ENCODE measurements around the gene KLHL12.
"Not testable (repeated sequence)": the region's sequence is repeated elsewhere in the genome, so short reads cannot be mapped to it uniquely, and the experiment has no call there.

Gene KLHL12

DNA sequence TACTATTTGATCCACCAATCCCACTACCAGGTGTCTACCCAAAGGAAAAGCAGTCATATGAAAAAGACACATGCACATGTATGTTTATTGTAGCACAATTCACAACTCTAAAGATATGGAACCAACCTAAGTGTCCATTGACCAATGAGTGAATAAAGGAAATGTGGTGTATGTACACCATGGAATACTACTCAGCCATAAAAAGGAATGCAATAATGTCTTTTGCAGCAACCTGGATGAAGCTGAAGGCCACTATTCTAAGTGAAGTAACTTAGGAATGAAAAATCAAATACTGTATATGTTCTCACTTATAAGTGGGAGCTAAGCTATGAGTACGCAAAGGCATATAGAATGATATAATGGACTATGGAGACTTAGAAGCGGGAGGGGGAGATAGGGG, 18.4 kb upstream of the KLHL12 start:
- H3K9me3 ChIP-seq (ENCODE audit: control insufficient read depth in 1 of 2, low read length in 2 of 2): no peaks in the 10 kb centered on the region
- no peaks in the 10 kb centered on the region for H3K27me3 ChIP-seq (ENCODE audit: low read depth, low read length)
- H3K36me3 ChIP-seq (ENCODE audit: control insufficient read depth in 1 of 2, insufficient read depth in 2 of 2, low read length in 2 of 2): peaks cover 65 to 75% of the 10 kb centered on the region in 2 donors
- H3K4me3 ChIP-seq (ENCODE audit: low read depth in 1 of 2, low read length in 2 of 2): no peak overlapping the region
- no peaks in the 10 kb centered on the region for H3K4me1 ChIP-seq (ENCODE audit: control insufficient read depth in 1 of 2, insufficient read depth in 2 of 2, low read length in 2 of 2)
- H3K27ac ChIP-seq (ENCODE audit: low read length): no peak overlapping the region

DNA sequence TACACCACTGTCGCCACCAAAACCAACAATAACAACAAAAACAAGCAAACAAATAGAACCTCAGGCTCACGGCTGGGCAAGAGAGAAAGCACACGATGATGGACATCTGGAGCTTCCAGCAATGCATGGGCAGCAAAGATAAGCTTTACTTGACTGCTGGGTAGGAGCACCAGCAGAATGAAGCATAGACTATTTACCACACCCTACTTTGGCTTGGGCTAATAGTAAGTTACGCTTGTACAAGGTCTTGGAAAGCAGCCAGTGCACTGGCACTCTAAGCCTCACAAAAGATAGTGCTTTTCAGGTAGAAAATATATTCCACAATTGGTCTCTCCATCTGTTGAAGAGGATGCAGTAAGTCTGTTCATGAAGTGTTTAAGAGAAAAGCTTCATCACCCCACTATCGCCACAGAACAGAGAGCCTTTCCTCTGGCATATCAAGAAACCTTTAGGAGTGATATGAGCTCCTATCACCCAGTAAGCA, 17.4 kb upstream of the KLHL12 start:
- H3K27me3 ChIP-seq (ENCODE audit: low read depth, low read length): no peaks in the 10 kb centered on the region
- H3K9me3 ChIP-seq (ENCODE audit: control insufficient read depth in 1 of 2, low read length in 2 of 2): no peaks in the 10 kb centered on the region
- H3K27ac ChIP-seq (ENCODE audit: low read length): no peak overlapping the region
- H3K36me3 ChIP-seq (ENCODE audit: control insufficient read depth in 1 of 2, insufficient read depth in 2 of 2, low read length in 2 of 2): peaks cover 62 to 68% of the 10 kb centered on the region in 2 donors
- no peaks in the 10 kb centered on the region for H3K4me1 ChIP-seq (ENCODE audit: control insufficient read depth in 1 of 2, insufficient read depth in 2 of 2, low read length in 2 of 2)
- H3K4me3 ChIP-seq (ENCODE audit: low read depth in 1 of 2, low read length in 2 of 2): no peak overlapping the region

DNA sequence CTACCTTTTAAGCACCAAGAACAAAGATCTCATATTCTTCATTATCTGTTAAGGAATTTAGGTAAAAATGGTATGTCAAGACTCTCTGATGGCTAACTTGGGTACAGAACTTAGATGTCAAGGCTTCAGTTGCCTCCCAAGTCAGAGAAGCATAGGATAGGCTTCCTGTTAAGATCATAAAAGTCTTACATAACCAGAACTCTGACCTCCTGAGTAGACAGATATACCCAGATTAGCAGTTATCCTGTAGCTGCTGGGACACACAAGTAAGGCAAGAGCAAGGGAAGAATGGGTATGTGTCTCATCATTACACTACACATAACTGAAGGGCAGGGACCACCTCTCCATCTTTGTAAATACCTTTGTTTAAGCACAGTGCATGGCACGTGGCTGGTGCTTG, 15.4 kb upstream of the KLHL12 start:
- H3K27ac ChIP-seq (ENCODE audit: low read length): no peak overlapping the region
- no peaks in the 10 kb centered on the region for H3K27me3 ChIP-seq (ENCODE audit: low read depth, low read length)
- no peaks in the 10 kb centered on the region for H3K9me3 ChIP-seq (ENCODE audit: control insufficient read depth in 1 of 2, low read length in 2 of 2)
- peaks cover 51 to 55% of the 10 kb centered on the region in 2 donors for H3K36me3 ChIP-seq (ENCODE audit: control insufficient read depth in 1 of 2, insufficient read depth in 2 of 2, low read length in 2 of 2)
- no peak overlapping the region for H3K4me3 ChIP-seq (ENCODE audit: low read depth in 1 of 2, low read length in 2 of 2)
- no peaks in the 10 kb centered on the region for H3K4me1 ChIP-seq (ENCODE audit: control insufficient read depth in 1 of 2, insufficient read depth in 2 of 2, low read length in 2 of 2)

DNA sequence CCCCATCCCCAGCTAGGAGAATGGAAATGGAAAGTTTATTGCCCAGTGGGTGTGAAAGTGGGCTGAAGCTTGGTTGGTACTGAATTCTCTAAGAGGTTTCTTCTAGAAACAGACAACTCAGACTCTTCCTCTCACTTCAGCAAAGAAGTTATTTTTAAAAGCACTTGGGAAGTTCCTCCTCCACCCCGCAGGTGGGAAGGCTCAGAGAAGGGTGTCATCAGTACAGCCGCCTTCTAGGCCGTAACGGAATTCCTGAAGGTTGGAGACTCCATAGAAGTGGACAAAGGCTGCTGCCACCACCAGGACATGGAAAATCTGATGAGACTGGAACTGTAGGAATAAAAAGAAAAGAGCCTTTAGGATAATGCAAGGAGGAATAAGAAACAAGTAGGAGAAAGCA, 14.3 kb upstream of the KLHL12 start:
- H3K4me1 ChIP-seq (ENCODE audit: control insufficient read depth in 1 of 2, insufficient read depth in 2 of 2, low read length in 2 of 2): no peaks in the 10 kb centered on the region
- peaks cover 47 to 52% of the 10 kb centered on the region in 2 donors for H3K36me3 ChIP-seq (ENCODE audit: control insufficient read depth in 1 of 2, insufficient read depth in 2 of 2, low read length in 2 of 2)
- no peak overlapping the region for H3K4me3 ChIP-seq (ENCODE audit: low read depth in 1 of 2, low read length in 2 of 2)
- no peaks in the 10 kb centered on the region for H3K27me3 ChIP-seq (ENCODE audit: low read depth, low read length)
- H3K9me3 ChIP-seq (ENCODE audit: control insufficient read depth in 1 of 2, low read length in 2 of 2): no peaks in the 10 kb centered on the region
- H3K27ac ChIP-seq (ENCODE audit: low read length): no peak overlapping the region

DNA sequence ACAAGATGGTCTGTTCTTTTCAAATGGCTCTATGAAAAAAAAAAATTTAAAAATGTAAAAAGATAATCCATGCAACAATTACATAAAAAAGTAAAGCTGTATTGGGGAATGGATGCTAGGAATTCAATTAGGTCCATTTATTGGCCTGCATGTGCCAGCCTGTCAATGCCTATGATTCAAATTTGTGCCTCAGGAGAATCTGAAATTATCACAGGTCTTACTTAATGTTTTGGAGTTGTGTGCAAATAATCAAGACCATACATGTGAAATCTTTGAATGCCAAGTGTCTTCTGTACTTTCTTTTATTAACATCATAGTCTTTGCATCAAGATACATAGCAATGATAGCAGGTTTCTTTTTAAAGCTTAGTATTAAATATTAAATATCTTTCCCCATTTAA, 13.5 kb upstream of the KLHL12 start:
- Histone ChIP-seq H3K4me1 (ENCODE audit: control insufficient read depth in 1 of 2, insufficient read depth in 2 of 2, low read length in 2 of 2) (no peaks in the 10 kb centered on the region), H3K9me3 (ENCODE audit: control insufficient read depth in 1 of 2, low read length in 2 of 2) (no peaks in the 10 kb centered on the region), H3K36me3 (ENCODE audit: control insufficient read depth in 1 of 2, insufficient read depth in 2 of 2, low read length in 2 of 2) (peaks cover 43 to 44% of the 10 kb centered on the region in 2 donors), H3K27ac (ENCODE audit: low read length) (no peak overlapping the region), H3K27me3 (ENCODE audit: low read depth, low read length) (no peaks in the 10 kb centered on the region), H3K4me3 (ENCODE audit: low read depth in 1 of 2, low read length in 2 of 2) (no peak overlapping the region)

DNA sequence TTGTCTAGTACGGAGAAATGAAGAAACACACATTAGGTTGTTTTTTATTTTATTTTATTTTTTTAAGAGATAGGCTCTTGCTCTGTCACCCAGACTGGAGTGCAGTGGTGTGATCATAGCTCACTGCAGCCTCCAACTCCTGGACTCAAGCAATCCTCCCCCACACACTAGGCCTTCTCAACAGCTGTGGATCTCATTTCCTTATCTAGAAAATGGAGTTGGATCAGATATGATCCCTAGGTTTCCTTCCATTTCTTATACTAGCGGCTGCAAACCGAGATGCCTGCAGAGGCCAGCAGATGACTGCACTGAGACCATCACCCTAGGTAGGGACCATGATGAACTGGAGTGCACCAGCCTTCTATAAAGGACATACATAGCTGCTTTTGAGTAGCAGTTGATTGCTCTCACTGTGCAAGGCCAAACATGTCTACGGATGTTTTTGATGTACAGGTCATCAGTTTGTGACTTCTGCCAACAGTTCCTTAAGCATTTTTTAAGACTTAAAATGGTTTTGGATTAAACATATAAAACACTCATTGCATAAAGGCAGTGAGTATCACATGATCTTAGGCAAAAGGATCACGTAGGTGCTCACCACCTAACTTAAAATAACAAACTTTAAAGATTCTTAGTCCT, 11.4 kb upstream of the KLHL12 start:
- no peaks in the 10 kb centered on the region for H3K4me1 ChIP-seq (ENCODE audit: control insufficient read depth in 1 of 2, insufficient read depth in 2 of 2, low read length in 2 of 2)
- H3K4me3 ChIP-seq (ENCODE audit: low read depth in 1 of 2, low read length in 2 of 2): no peak overlapping the region
- no peaks in the 10 kb centered on the region for H3K27me3 ChIP-seq (ENCODE audit: low read depth, low read length)
- no peaks in the 10 kb centered on the region for H3K9me3 ChIP-seq (ENCODE audit: control insufficient read depth in 1 of 2, low read length in 2 of 2)
- peaks cover 23 to 24% of the 10 kb centered on the region in 2 donors for H3K36me3 ChIP-seq (ENCODE audit: control insufficient read depth in 1 of 2, insufficient read depth in 2 of 2, low read length in 2 of 2)
- H3K27ac ChIP-seq (ENCODE audit: low read length): no peak overlapping the region

DNA sequence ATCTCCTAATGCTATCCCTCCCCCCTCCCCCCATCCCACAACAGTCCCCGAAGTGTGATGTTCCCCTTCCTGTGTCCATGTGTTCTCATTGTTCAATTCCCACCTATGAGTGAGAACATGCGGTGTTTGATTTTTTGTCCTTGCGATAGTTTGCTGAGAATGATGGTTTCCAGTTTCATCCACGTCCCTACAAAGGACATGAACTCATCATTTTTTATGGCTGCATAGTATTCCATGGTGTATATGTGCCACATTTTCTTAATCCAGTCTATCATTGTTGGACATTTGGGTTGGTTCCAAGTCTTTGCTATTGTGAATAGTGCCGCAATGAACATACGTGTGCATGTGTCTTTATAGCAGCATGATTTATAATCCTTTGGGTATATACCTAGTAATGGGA, 9.4 kb upstream of the KLHL12 start:
- H3K4me3 ChIP-seq (ENCODE audit: low read depth in 1 of 2, low read length in 2 of 2); H3K9me3 ChIP-seq (ENCODE audit: control insufficient read depth in 1 of 2, low read length in 2 of 2); H3K27ac ChIP-seq (ENCODE audit: low read length); H3K27me3 ChIP-seq (ENCODE audit: low read depth, low read length); H3K4me1 ChIP-seq (ENCODE audit: control insufficient read depth in 1 of 2, insufficient read depth in 2 of 2, low read length in 2 of 2); H3K36me3 ChIP-seq (ENCODE audit: control insufficient read depth in 1 of 2, insufficient read depth in 2 of 2, low read length in 2 of 2): not testable (repeated sequence)

DNA sequence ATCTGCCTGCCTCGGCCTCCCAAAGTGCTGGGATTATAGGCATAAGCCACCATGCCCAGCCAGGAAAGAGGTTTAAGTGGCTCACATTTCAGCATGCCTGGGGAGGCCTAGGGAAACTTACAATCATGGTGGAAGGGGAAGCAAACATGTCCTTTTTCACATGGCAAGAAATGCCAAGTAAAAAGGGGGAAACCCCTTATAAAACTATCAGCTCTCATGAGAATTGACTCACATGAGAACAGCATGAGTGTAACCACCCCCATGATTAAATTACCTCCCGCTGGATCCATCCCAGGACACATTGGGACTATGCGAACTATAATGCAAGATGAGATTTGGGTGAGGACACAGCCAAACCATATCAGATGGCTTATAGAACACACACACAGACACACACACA, 8.8 kb upstream of the KLHL12 start:
- no peaks in the 10 kb centered on the region for H3K4me1 ChIP-seq (ENCODE audit: control insufficient read depth in 1 of 2, insufficient read depth in 2 of 2, low read length in 2 of 2)
- no peak overlapping the region for H3K27ac ChIP-seq (ENCODE audit: low read length)
- H3K4me3 ChIP-seq (ENCODE audit: low read depth in 1 of 2, low read length in 2 of 2): no peak overlapping the region
- H3K9me3 ChIP-seq (ENCODE audit: control insufficient read depth in 1 of 2, low read length in 2 of 2): peaks cover 0 to 3% of the 10 kb centered on the region in 2 donors
- no peaks in the 10 kb centered on the region for H3K27me3 ChIP-seq (ENCODE audit: low read depth, low read length)
- peaks cover under 1% of the 10 kb centered on the region in 2 donors for H3K36me3 ChIP-seq (ENCODE audit: control insufficient read depth in 1 of 2, insufficient read depth in 2 of 2, low read length in 2 of 2)

DNA sequence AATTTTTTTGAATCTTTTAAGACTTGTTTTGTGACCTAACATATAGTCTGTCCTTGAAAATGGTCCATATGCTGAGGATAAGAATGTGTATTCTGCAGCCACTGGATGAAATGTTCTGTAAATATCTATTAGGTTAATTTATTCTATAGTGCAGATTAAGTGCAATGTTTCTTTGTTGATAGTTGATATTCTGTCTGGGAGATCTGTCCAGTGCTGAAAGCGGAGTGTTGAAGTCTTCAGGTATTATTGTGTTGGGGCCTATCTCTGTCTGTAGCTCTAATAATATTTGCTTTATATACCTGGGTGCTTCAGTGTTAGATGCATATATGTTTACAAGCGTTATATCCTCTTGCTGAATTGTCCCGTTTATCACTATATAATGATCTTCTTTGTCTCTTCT, 7.7 kb upstream of the KLHL12 start:
- H3K9me3 ChIP-seq (ENCODE audit: control insufficient read depth in 1 of 2, low read length in 2 of 2): peaks cover 0 to 3% of the 10 kb centered on the region in 2 donors
- H3K36me3 ChIP-seq (ENCODE audit: control insufficient read depth in 1 of 2, insufficient read depth in 2 of 2, low read length in 2 of 2): no peaks in the 10 kb centered on the region
- H3K27ac ChIP-seq (ENCODE audit: low read length): no peak overlapping the region
- H3K4me3 ChIP-seq (ENCODE audit: low read depth in 1 of 2, low read length in 2 of 2): no peak overlapping the region
- no peaks in the 10 kb centered on the region for H3K27me3 ChIP-seq (ENCODE audit: low read depth, low read length)
- H3K4me1 ChIP-seq (ENCODE audit: control insufficient read depth in 1 of 2, insufficient read depth in 2 of 2, low read length in 2 of 2): no peaks in the 10 kb centered on the region

DNA sequence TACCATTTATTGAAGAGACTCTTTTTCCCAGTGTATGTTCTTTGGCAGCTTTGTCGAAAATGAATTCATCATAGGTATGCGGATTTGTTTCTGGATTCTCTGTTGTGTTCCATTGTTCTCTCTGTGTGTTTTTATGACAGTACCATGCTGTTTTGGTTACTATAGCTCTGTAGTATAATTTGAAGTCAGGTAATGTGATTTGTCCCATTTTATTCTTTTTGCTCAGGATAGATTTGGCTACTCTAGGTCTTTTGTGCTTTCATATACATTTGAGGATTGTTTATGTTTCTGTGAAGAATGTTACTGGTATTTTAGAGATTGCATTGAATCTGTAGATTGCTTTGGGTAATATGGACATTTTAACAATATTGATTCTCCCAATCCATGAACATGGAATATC, 5.4 kb upstream of the KLHL12 start:
- Histone ChIP-seq H3K4me3 (ENCODE audit: low read depth in 1 of 2, low read length in 2 of 2) (no peak overlapping the region), H3K9me3 (ENCODE audit: control insufficient read depth in 1 of 2, low read length in 2 of 2) (peaks cover 0 to 3% of the 10 kb centered on the region in 2 donors), H3K27ac (ENCODE audit: low read length) (no peak overlapping the region), H3K4me1 (ENCODE audit: control insufficient read depth in 1 of 2, insufficient read depth in 2 of 2, low read length in 2 of 2) (no peaks in the 10 kb centered on the region), H3K27me3 (ENCODE audit: low read depth, low read length) (no peaks in the 10 kb centered on the region), H3K36me3 (ENCODE audit: control insufficient read depth in 1 of 2, insufficient read depth in 2 of 2, low read length in 2 of 2) (no peaks in the 10 kb centered on the region)

DNA sequence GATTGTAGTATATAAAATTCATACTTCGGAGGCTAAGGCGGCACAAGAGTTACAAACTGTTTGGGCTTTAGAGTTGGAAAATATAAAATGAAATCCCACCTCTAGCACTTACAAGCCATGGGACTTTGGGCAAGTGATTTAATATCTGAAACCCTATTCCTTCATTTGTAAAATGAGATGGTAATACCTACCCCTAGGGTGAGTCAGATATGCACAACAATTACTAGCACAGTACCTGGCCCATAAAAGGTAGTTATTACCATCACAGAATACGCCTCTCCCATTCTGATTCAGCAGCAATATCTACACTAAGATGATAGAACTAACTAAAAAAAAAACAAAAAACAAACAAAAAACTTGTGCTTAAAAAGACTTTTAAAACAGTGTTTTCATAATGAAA, 3.5 kb downstream of the KLHL12 start:
- peaks cover 14 to 16% of the 10 kb centered on the region in 2 donors for H3K36me3 ChIP-seq (ENCODE audit: control insufficient read depth in 1 of 2, insufficient read depth in 2 of 2, low read length in 2 of 2)
- H3K9me3 ChIP-seq (ENCODE audit: control insufficient read depth in 1 of 2, low read length in 2 of 2): no peaks in the 10 kb centered on the region
- peaks cover 4 to 7% of the 10 kb centered on the region in 2 donors for H3K4me1 ChIP-seq (ENCODE audit: control insufficient read depth in 1 of 2, insufficient read depth in 2 of 2, low read length in 2 of 2)
- no peaks in the 10 kb centered on the region for H3K27me3 ChIP-seq (ENCODE audit: low read depth, low read length)
- no peak overlapping the region for H3K27ac ChIP-seq (ENCODE audit: low read length)
- no peak overlapping the region for H3K4me3 ChIP-seq (ENCODE audit: low read depth in 1 of 2, low read length in 2 of 2)

DNA sequence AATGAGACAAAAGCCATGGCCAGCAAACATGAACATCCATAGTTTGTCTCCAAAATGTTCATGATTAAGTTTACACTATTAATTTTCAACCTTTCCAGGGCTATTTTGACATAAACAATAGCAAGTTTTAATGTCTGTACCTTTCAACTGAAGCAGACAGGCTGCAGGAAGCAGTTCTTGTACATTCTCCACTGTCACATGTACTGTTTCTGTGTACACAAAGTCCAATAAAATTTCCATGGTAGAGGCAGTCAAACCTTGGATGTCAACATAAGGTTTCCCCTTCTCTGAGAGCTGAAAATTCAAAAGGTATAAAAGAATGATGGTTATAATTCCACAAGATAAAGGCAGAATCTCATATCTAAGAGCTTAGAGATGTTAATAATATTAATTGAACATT, 7.4 kb downstream of the KLHL12 start:
- Histone ChIP-seq H3K4me3 (ENCODE audit: low read depth in 1 of 2, low read length in 2 of 2) (no peak overlapping the region), H3K27ac (ENCODE audit: low read length) (no peak overlapping the region), H3K27me3 (ENCODE audit: low read depth, low read length) (no peaks in the 10 kb centered on the region), H3K9me3 (ENCODE audit: control insufficient read depth in 1 of 2, low read length in 2 of 2) (no peaks in the 10 kb centered on the region), H3K4me1 (ENCODE audit: control insufficient read depth in 1 of 2, insufficient read depth in 2 of 2, low read length in 2 of 2) (peaks cover 0 to 7% of the 10 kb centered on the region in 2 donors), H3K36me3 (ENCODE audit: control insufficient read depth in 1 of 2, insufficient read depth in 2 of 2, low read length in 2 of 2) (peaks cover 38 to 55% of the 10 kb centered on the region in 2 donors)

Measured in muscle layer of duodenum (tissue), 2 donors.